Measurements from ENCODE around the gene FOXN1.

FOXN1 gene

DNA sequence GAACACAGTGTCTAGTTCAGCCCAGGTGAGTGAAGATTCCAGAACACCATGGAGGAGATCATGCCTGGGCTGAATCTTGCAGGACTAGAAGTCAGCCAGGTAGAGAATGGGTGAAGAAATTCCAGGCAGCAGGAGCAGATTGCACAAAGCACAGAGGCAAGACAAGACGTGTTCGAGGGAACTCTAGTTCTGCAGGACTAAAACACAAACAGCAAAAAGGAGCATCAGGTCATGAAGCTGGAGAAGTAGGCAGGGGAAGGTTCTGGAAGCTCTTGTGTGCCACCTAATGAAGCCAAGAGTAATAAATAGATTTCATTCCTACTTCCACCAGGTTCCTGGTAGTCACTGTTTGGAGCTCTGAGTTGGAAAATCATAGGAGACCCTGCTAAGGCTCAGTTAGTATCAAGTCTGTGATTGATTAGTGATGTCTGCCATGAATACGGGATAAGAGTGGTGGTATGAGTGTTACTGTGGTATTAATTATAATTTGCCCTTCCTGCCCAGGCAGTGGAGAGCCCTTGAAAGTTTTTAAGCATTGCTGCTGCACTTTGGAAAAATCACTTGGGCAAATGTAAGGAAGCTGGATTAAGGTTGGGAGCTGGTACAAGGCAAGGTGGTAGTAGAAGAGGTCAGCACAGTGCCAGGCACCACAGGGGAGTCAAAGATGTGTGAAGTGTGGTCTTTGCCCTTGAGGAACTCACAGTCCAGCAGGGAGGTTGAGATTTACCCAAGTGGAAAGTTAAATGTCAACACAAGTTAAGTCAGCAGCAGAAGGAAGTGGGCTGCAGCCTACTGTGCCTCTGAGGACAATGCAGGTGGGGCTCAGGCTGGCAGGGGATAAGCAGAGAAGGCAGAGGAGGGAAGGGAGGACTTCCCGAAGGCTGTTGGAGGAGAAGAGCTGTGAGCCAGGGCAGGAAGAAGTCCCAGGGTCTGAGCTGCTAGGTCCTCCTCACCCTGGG lies 13.5 kb upstream of the FOXN1 start:
- Histone ChIP-seq H3K36me3 (ENCODE audit: control insufficient read depth in 1 of 2, insufficient read depth in 2 of 2, low read length in 2 of 2) (no peaks in the 10 kb centered on the region), H3K4me1 (ENCODE audit: control insufficient read depth in 1 of 2, insufficient read depth in 2 of 2, low read length in 2 of 2) (no peaks in the 10 kb centered on the region), H3K27me3 (ENCODE audit: low read depth, low read length) (no peaks in the 10 kb centered on the region), H3K27ac (ENCODE audit: low read length) (no peak overlapping the region), H3K4me3 (ENCODE audit: low read depth in 1 of 2, low read length in 2 of 2) (no peak overlapping the region), H3K9me3 (ENCODE audit: control insufficient read depth in 1 of 2, low read length in 2 of 2) (no peaks in the 10 kb centered on the region)

DNA sequence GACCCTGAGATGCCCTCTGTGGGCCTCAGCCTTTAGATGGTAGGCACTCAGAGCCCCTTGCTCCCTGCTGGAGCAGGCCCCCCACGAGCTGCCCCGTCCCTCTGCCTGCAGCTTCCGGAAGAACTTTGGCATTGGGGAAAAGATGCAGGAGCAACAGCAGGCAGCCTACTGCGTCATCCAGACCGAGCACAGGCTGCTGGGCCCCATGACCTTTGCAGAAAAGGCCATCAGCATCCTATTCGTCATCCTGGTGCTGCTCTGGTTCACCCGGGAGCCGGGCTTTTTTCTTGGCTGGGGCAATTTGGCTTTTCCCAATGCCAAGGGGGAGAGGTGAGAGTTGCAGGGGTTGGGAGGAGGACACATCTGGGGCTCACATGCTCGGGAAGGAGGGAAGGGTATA lies 12.7 kb upstream of the FOXN1 start:
- H3K36me3 ChIP-seq (ENCODE audit: control insufficient read depth in 1 of 2, insufficient read depth in 2 of 2, low read length in 2 of 2): no peaks in the 10 kb centered on the region
- H3K27me3 ChIP-seq (ENCODE audit: low read depth, low read length): no peaks in the 10 kb centered on the region
- H3K27ac ChIP-seq (ENCODE audit: low read length): no peak overlapping the region
- no peaks in the 10 kb centered on the region for H3K4me1 ChIP-seq (ENCODE audit: control insufficient read depth in 1 of 2, insufficient read depth in 2 of 2, low read length in 2 of 2)
- no peaks in the 10 kb centered on the region for H3K9me3 ChIP-seq (ENCODE audit: control insufficient read depth in 1 of 2, low read length in 2 of 2)
- no peak overlapping the region for H3K4me3 ChIP-seq (ENCODE audit: low read depth in 1 of 2, low read length in 2 of 2)

DNA sequence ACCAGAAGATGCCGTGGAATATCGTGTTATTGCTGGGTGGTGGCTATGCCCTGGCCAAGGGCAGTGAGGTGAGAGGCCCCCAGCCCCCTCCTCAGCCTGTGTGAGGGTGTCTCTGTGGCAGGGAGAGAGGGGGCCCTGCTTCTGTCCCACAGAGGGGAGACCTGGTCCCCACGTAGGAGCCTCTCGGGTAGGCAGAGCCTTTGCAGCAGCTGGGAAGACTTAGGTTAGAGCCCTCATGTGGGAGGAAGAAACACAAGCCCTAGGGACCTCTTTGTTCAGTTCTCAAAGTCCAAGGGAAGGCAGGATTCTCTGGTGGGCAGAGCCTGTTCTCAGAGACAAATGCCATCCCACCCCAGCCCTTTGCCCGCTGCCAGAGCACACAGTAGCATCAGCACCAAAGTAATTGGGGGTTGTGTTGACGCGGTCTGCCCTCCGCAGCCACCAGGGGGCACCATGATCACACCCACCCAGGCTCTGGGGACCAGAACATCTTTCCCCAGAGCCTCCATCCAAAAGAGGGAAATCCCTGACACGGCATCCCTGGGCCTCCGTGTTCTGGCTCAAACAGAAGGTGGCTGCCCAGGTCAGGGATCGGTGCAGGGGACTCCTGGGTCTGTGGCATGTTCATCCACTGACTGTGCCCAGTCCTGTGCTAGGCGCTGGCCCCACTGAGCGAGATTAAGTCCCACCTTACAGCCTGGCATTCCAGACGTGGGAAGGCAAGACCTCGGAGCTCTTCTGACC lies 11.5 kb upstream of the FOXN1 start:
- no peaks in the 10 kb centered on the region for H3K4me1 ChIP-seq (ENCODE audit: control insufficient read depth in 1 of 2, insufficient read depth in 2 of 2, low read length in 2 of 2)
- H3K27me3 ChIP-seq (ENCODE audit: low read depth, low read length): no peaks in the 10 kb centered on the region
- H3K27ac ChIP-seq (ENCODE audit: low read length): no peak overlapping the region
- H3K4me3 ChIP-seq (ENCODE audit: low read depth in 1 of 2, low read length in 2 of 2): no peak overlapping the region
- no peaks in the 10 kb centered on the region for H3K9me3 ChIP-seq (ENCODE audit: control insufficient read depth in 1 of 2, low read length in 2 of 2)
- H3K36me3 ChIP-seq (ENCODE audit: control insufficient read depth in 1 of 2, insufficient read depth in 2 of 2, low read length in 2 of 2): no peaks in the 10 kb centered on the region

DNA sequence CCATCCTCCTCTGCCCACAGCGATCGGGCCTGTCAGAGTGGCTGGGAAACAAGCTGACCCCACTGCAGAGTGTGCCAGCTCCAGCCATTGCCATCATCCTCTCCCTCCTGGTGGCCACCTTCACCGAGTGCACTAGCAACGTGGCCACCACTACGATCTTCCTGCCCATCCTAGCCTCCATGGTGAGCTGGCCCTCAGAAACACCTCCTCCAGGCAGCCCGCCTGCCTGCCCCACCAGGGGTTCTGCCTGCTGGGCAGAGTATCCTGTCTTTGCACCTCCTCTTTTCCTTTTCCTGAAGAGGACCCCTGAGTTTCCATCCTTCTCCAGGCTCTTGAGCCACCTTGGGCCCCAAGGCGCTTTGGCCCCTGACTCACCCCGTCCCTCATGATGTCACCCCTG lies 10.5 kb upstream of the FOXN1 start:
- no peak overlapping the region for H3K4me3 ChIP-seq (ENCODE audit: low read depth in 1 of 2, low read length in 2 of 2)
- no peaks in the 10 kb centered on the region for H3K4me1 ChIP-seq (ENCODE audit: control insufficient read depth in 1 of 2, insufficient read depth in 2 of 2, low read length in 2 of 2)
- H3K9me3 ChIP-seq (ENCODE audit: control insufficient read depth in 1 of 2, low read length in 2 of 2): no peaks in the 10 kb centered on the region
- H3K27ac ChIP-seq (ENCODE audit: low read length): no peak overlapping the region
- H3K27me3 ChIP-seq (ENCODE audit: low read depth, low read length): no peaks in the 10 kb centered on the region
- H3K36me3 ChIP-seq (ENCODE audit: control insufficient read depth in 1 of 2, insufficient read depth in 2 of 2, low read length in 2 of 2): no peaks in the 10 kb centered on the region

DNA sequence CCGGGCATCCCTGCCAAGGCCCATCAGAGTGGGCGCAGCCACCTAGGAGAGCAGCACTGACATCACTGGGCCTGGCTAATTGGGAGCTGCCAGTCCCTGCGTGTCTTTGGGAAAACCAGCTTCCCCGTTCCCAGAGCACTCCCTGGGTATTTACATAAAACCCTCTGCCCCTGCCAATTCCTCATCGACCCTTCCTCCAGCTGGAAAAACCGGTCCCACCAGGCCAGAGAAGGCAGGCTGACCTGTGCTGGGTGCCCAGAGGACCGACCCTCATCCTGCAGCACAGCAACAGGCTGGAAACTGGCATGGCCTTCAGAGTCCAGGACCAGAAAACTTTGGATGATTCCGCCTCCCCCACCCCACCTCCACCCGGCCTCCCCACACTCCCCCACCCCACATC lies 8.2 kb upstream of the FOXN1 start:
- Histone ChIP-seq H3K27ac (ENCODE audit: low read length) (no peak overlapping the region), H3K4me1 (ENCODE audit: control insufficient read depth in 1 of 2, insufficient read depth in 2 of 2, low read length in 2 of 2) (no peaks in the 10 kb centered on the region), H3K36me3 (ENCODE audit: control insufficient read depth in 1 of 2, insufficient read depth in 2 of 2, low read length in 2 of 2) (no peaks in the 10 kb centered on the region), H3K4me3 (ENCODE audit: low read depth in 1 of 2, low read length in 2 of 2) (no peak overlapping the region), H3K27me3 (ENCODE audit: low read depth, low read length) (no peaks in the 10 kb centered on the region), H3K9me3 (ENCODE audit: control insufficient read depth in 1 of 2, low read length in 2 of 2) (no peaks in the 10 kb centered on the region)

DNA sequence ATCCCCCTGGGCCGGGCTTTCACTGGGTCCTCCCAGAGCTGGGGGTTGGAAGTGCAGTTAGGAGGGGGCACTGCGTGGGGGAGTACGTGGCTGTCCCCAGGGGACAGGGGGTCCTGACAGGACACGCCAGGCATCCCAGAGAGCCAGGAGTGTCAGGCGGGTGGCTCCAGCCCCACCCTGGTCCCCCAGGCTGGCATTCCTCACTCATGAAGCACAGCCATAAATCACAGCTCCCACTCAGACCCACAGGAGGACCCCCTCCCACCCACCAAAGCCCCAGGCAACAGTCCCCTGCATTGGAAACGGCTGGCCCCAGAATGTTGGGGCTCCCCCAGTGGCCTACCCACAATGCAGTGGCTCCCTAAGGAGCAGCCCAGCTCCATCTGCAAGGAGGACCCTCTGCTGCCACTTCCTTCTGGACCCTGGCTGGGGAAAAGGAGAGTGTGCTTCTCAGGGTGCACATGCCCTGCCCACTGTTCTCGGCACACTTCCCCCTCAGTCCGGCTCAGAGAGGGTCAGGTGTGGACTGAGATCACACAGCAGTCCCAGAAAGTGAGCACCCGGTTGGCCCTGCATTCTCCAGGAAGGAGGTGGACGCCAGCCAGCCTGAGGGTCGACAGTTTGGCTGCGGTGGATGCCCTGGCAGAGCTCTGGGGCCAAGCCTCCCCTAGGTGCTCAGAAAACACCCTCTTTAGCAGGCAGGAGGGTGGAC lies 7.3 kb upstream of the FOXN1 start:
- H3K27ac ChIP-seq (ENCODE audit: low read length): no peak overlapping the region
- no peaks in the 10 kb centered on the region for H3K36me3 ChIP-seq (ENCODE audit: control insufficient read depth in 1 of 2, insufficient read depth in 2 of 2, low read length in 2 of 2)
- no peaks in the 10 kb centered on the region for H3K9me3 ChIP-seq (ENCODE audit: control insufficient read depth in 1 of 2, low read length in 2 of 2)
- no peaks in the 10 kb centered on the region for H3K27me3 ChIP-seq (ENCODE audit: low read depth, low read length)
- H3K4me3 ChIP-seq (ENCODE audit: low read depth in 1 of 2, low read length in 2 of 2): no peak overlapping the region
- no peaks in the 10 kb centered on the region for H3K4me1 ChIP-seq (ENCODE audit: control insufficient read depth in 1 of 2, insufficient read depth in 2 of 2, low read length in 2 of 2)

DNA sequence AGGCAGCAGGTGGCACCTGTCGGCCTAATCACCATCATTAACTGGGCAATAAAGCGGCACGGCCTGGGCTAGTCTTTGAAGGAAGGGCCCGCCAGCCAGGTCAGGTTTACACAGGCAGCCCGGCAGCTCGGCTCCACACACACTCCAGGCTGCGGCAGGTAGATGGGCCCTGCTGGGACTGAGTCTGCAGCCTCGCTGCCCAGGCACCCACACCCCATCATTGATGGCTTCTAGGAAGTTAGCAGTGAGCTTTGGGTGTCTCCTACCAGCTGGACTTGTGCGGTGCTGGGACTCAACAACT lies 6.8 kb upstream of the FOXN1 start:
- Histone ChIP-seq H3K36me3 (ENCODE audit: control insufficient read depth in 1 of 2, insufficient read depth in 2 of 2, low read length in 2 of 2) (no peaks in the 10 kb centered on the region), H3K9me3 (ENCODE audit: control insufficient read depth in 1 of 2, low read length in 2 of 2) (no peaks in the 10 kb centered on the region), H3K27ac (ENCODE audit: low read length) (no peak overlapping the region), H3K4me3 (ENCODE audit: low read depth in 1 of 2, low read length in 2 of 2) (no peak overlapping the region), H3K27me3 (ENCODE audit: low read depth, low read length) (no peaks in the 10 kb centered on the region), H3K4me1 (ENCODE audit: control insufficient read depth in 1 of 2, insufficient read depth in 2 of 2, low read length in 2 of 2) (no peaks in the 10 kb centered on the region)

DNA sequence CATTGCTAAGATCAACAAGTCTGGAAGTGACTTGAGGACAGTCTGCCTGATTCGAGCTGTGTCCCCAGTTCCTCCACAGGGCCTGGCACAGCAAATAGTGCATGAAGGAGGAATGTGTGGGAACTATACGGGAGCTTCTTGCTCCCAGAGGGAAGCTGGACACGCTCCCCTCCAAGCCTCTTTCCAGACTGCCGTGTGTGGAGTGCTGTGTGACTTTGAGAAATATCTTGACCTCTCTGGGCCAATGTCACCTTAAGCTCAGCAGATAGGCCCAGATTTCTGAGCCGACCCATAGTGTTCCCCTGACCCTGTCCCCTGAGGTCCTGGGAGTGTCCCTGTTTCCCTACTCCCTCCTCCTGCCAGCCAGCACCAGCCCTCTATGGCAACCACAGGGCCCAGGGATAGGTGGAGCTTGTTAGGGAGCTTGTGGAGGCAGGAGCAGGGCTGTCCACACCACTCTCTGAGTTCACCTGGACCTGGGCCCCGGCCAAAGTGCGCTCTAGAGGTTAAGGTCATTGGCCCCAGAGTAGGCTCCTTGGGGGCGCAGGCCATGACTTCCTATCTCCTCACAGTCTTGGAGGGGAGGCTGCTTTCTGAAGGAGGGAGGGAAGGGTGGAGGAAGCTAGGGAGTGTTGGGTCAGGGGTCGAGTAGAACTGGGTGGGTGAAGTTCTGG lies 6.3 kb upstream of the FOXN1 start:
- Histone ChIP-seq H3K27me3 (ENCODE audit: low read depth, low read length) (no peaks in the 10 kb centered on the region), H3K4me3 (ENCODE audit: low read depth in 1 of 2, low read length in 2 of 2) (no peak overlapping the region), H3K36me3 (ENCODE audit: control insufficient read depth in 1 of 2, insufficient read depth in 2 of 2, low read length in 2 of 2) (no peaks in the 10 kb centered on the region), H3K27ac (ENCODE audit: low read length) (no peak overlapping the region), H3K4me1 (ENCODE audit: control insufficient read depth in 1 of 2, insufficient read depth in 2 of 2, low read length in 2 of 2) (no peaks in the 10 kb centered on the region), H3K9me3 (ENCODE audit: control insufficient read depth in 1 of 2, low read length in 2 of 2) (no peaks in the 10 kb centered on the region)

DNA sequence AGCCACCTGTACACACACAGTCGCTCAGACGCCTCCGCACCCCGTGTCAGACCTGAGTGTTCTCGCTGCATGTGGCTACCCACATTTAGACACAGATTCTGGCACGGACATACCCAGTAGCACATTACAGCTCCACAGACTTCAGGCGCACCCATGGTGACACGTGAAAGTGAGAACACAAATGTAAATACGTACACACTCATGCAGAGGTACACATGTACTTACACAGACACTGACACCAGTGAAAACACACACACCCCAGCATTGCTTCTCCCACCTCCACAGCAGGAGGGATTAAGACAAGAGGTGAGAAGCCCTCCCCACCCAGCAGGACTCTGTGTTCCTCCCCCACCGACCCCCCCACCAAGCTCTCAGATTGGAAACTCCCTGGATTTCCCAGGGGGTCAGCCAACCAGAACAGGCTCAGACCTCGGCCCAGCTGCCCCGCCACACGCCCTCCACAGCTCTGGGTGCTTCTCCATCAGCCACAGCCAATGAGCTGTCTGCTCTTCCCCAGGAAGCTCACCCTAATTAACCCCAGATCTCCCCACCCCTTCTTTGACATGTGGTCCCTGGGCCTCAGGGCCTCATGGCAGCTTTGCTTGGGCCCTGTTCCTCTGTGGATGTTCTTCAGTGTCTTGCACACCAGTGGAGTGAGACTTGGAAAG lies 5.3 kb upstream of the FOXN1 start:
- Histone ChIP-seq H3K36me3 (ENCODE audit: control insufficient read depth in 1 of 2, insufficient read depth in 2 of 2, low read length in 2 of 2) (no peaks in the 10 kb centered on the region), H3K27ac (ENCODE audit: low read length) (no peak overlapping the region), H3K27me3 (ENCODE audit: low read depth, low read length) (no peaks in the 10 kb centered on the region), H3K4me3 (ENCODE audit: low read depth in 1 of 2, low read length in 2 of 2) (no peak overlapping the region), H3K9me3 (ENCODE audit: control insufficient read depth in 1 of 2, low read length in 2 of 2) (no peaks in the 10 kb centered on the region), H3K4me1 (ENCODE audit: control insufficient read depth in 1 of 2, insufficient read depth in 2 of 2, low read length in 2 of 2) (no peaks in the 10 kb centered on the region)

DNA sequence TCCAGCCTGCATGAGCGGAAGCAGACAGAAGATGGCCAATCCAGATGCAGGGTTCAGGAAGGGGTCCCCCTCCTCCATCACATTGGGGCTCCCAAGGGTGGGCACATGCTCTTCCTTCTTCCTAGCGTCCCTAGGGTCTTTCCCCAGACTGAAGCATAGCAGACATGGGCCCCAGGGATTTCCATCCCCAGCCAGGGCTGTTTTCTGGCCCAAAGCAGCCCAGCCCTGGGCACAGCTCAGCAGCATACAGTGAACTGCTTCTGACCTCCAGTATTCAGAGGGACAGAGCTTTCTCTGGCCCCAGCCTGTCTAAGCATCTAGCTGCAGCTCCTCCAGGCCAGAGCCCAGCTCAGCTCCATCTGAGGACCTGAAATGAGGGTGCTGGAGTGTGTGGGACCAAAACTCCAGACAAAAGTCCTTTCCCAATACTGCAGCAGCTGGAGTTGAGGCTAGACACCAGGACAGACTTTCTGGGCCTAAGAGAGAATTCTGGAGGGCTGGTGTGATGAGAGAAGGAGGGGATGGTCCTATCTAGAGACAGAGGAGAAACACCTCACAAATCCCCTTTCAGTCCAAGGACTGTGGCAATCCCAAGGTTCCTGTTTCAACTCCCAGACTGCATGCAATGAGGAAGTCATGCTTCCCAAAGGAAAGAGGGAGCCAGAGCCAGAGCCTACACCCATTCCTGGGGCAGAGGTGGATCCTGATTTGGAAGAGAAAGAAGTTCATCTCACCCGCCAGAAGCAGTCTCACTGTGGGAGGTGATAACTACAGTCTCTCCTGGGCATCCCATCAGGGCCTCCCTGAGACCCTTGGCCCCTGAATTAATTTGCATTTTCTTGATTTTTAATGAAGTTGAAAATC lies 4.5 kb upstream of the FOXN1 start:
- no peaks in the 10 kb centered on the region for H3K27me3 ChIP-seq (ENCODE audit: low read depth, low read length)
- no peak overlapping the region for H3K4me3 ChIP-seq (ENCODE audit: low read depth in 1 of 2, low read length in 2 of 2)

More for the DNA sequence above, 4.5 kb upstream of the FOXN1 start:
- no peaks in the 10 kb centered on the region for H3K9me3 ChIP-seq (ENCODE audit: control insufficient read depth in 1 of 2, low read length in 2 of 2)
- H3K4me1 ChIP-seq (ENCODE audit: control insufficient read depth in 1 of 2, insufficient read depth in 2 of 2, low read length in 2 of 2): no peaks in the 10 kb centered on the region
- no peaks in the 10 kb centered on the region for H3K36me3 ChIP-seq (ENCODE audit: control insufficient read depth in 1 of 2, insufficient read depth in 2 of 2, low read length in 2 of 2)
- H3K27ac ChIP-seq (ENCODE audit: low read length): no peak overlapping the region
